Measurements from ENCODE around the gene OTUB2. TPM values are rescaled to one million over a fixed set of nuclear protein-coding genes. Genes with fewer than 3 reads are reported as not detected.

The OTUB2 gene
- total RNA-seq, 3 donors from 2014 or later (not counting 1 experiment from before 2014, with no cell fraction given) = 0.09 to 0.13 TPM; not detected in 1

GRCh38 chr14:94051115-94051514 lies 25.0 kb downstream of the OTUB2 start:
- Histone ChIP-seq H3K9me3 (ENCODE audit: control insufficient read depth, insufficient read depth, low read length) (no peaks in the 10 kb centered on the region), H3K4me1 (ENCODE audit: control insufficient read depth, insufficient read depth, low read length) (peaks cover 2% of the 10 kb centered on the region), H3K4me3 (ENCODE audit: low read length) (no peak overlapping the region), H3K27me3 (ENCODE audit: control insufficient read depth, insufficient read depth, low read length) (no peaks in the 10 kb centered on the region), H3K36me3 (ENCODE audit: control insufficient read depth, insufficient read depth, low read length) (peaks cover 89% of the 10 kb centered on the region), H3K27ac (ENCODE audit: low read length) (no peak overlapping the region)
- Mint-ChIP-seq H3K4me3 (no peak overlapping the region), H3K4me1 (peaks cover 22% of the 10 kb centered on the region in 2 donors), H3K27ac (peak overlapping the region; percentile 10 to 53), H3K9me3 (no peaks in the 10 kb centered on the region), H3K36me3 (peaks cover 46% of the 10 kb centered on the region), H3K27me3 (ENCODE audit: low read depth in 2 of 2) (no peaks in the 10 kb centered on the region)
- WGBS (ENCODE audit: insufficient coverage) = 96% methylated on average over 6 of the region's 9 CpGs
- intact Hi-C loops (cut with micrococcal nuclease) = no loop called here
- DNase-seq (peak in 1 of 2 donors; percentile 12), ATAC-seq (no peak)
- TF ChIP-seq CTCF (IDR thresholded peaks at IDR 0.05) = no peak

GRCh38 chr14:94051779-94052178 lies 25.6 kb downstream of the OTUB2 start:
- no peaks in the 10 kb centered on the region for H3K27me3 Mint-ChIP-seq (ENCODE audit: low read depth in 2 of 2)
- H3K36me3 Mint-ChIP-seq = peaks cover 46% of the 10 kb centered on the region
- ATAC-seq (no peak), DNase-seq (no peak)
- H3K27ac Mint-ChIP-seq = peak overlapping the region in 1 of 2 donors; percentile 43
- H3K4me3 ChIP-seq (ENCODE audit: low read length) = no peak overlapping the region
- H3K4me3 Mint-ChIP-seq = no peak overlapping the region
- WGBS (ENCODE audit: insufficient coverage) = 96% methylated on average over 3 of the region's 3 CpGs
- peaks cover 88% of the 10 kb centered on the region for H3K36me3 ChIP-seq (ENCODE audit: control insufficient read depth, insufficient read depth, low read length)
- H3K27me3 ChIP-seq (ENCODE audit: control insufficient read depth, insufficient read depth, low read length) = no peaks in the 10 kb centered on the region
- H3K9me3 Mint-ChIP-seq = no peaks in the 10 kb centered on the region
- TF ChIP-seq CTCF (IDR thresholded peaks at IDR 0.05) = no peak
- no peak overlapping the region for H3K27ac ChIP-seq (ENCODE audit: low read length)
- peaks cover 7% of the 10 kb centered on the region for H3K4me1 ChIP-seq (ENCODE audit: control insufficient read depth, insufficient read depth, low read length)
- peaks cover 28 to 29% of the 10 kb centered on the region in 2 donors for H3K4me1 Mint-ChIP-seq
- no peaks in the 10 kb centered on the region for H3K9me3 ChIP-seq (ENCODE audit: control insufficient read depth, insufficient read depth, low read length)
- intact Hi-C loops (cut with micrococcal nuclease) = no loop called here

- intact Hi-C loops (cut with micrococcal nuclease) = no loop called here
- 87% methylated on average over 1 of the region's 1 CpG for WGBS (ENCODE audit: insufficient coverage)
Observed at GRCh38 chr14:94052199-94052598, 26.1 kb downstream of the OTUB2 start.

More at GRCh38 chr14:94052199-94052598, 26.1 kb downstream of the OTUB2 start:
- Histone ChIP-seq H3K4me3 (ENCODE audit: low read length) (no peak overlapping the region), H3K27ac (ENCODE audit: low read length) (no peak overlapping the region), H3K4me1 (ENCODE audit: control insufficient read depth, insufficient read depth, low read length) (peaks cover 11% of the 10 kb centered on the region), H3K27me3 (ENCODE audit: control insufficient read depth, insufficient read depth, low read length) (no peaks in the 10 kb centered on the region), H3K9me3 (ENCODE audit: control insufficient read depth, insufficient read depth, low read length) (no peaks in the 10 kb centered on the region), H3K36me3 (ENCODE audit: control insufficient read depth, insufficient read depth, low read length) (peaks cover 89% of the 10 kb centered on the region)
- H3K4me1 Mint-ChIP-seq = peaks cover 33% of the 10 kb centered on the region in 2 donors
- DNase-seq (no peak), ATAC-seq (no peak)
- H3K9me3 Mint-ChIP-seq = no peaks in the 10 kb centered on the region
- H3K36me3 Mint-ChIP-seq = peaks cover 46% of the 10 kb centered on the region
- peak overlapping the region in 1 of 2 donors; percentile 43 for H3K27ac Mint-ChIP-seq
- H3K27me3 Mint-ChIP-seq (ENCODE audit: low read depth in 2 of 2) = no peaks in the 10 kb centered on the region
- H3K4me3 Mint-ChIP-seq = no peak overlapping the region
- no peak for TF ChIP-seq CTCF (IDR thresholded peaks at IDR 0.05)

All from natural killer cell (primary cell).